NCI-H1417 treated with DMSO at 0.1 percent for 48 hours (cell line): Measurements from ENCODE around the gene PFDN4.
A peak's percentile ranks its signal among the peaks of the same experiment; 100 is the strongest.

Experiments
- DNase-seq: peaks from one replicate; lab custom pipeline; 2025; lab: John Stamatoyannopoulos, UW

The PFDN4 gene

DNA sequence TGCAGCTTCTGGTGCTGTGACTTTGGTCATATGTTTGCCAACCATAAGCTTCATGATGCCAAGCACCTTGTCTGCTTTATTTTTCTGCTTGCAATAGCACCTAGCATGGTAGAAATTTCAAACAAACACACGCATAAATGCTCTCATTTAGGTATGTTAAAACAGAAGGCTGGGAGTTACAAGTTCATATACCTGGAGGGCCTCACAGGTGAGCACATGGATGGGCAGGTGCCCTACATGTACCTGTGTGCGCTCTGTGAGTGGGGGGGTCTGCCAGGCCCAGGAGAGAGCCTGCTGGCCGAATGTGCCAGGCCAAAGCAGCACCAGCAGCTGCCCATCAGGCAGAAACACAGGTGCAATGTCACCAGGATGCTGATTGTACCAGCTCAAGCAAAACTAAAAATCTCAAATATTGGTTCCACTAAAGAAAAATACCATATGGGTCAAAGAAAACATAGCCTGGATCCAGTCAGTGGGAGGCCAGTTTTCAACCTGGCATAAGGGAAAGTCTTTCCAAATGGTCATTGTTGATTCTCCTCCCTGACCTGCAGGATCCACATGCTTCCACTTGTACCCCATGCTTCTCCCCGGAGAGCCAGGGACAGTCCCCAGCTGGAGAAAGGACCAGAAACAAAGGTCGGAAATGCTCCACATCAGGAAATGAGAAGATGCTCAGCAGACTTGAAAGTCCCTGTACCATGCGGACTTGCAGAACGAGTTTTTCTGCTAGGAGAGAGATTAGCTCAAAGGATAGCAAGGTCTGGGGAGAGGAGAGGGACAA, 7.2 kb upstream of the PFDN4 start:
- DNase-seq: no peak

DNA sequence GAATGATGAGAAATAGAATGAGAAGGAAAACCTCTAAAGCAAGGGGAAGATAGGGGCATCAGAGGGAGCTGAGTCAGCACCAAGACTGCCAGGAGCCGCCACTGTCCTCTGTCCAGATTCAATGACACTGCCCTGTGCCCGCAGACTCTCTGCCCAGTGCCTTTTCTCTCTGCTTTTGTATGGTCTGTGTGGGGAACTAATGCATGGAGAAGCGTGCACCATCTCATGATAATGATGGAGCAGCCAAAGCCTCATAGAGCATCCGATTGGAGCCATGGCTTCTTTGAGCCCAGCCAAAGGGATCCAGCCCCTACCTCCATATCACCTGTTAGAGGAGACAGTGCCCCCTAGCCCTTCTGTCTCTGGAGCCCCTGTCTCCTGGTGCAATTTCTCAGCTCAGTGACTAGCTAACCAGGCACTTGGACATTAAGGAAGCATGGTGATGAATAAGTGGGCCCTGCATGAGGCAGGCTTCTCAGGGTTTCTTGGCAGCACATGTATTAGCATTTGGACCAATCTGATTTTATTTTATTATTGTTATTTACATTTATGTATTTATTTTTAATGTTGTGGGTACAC, 6.5 kb upstream of the PFDN4 start:
- DNase-seq: no peak

- DNase-seq: no peak
Measured at GRCh38 chr20:54203281-54203680, 4.6 kb upstream of the PFDN4 start.

DNA sequence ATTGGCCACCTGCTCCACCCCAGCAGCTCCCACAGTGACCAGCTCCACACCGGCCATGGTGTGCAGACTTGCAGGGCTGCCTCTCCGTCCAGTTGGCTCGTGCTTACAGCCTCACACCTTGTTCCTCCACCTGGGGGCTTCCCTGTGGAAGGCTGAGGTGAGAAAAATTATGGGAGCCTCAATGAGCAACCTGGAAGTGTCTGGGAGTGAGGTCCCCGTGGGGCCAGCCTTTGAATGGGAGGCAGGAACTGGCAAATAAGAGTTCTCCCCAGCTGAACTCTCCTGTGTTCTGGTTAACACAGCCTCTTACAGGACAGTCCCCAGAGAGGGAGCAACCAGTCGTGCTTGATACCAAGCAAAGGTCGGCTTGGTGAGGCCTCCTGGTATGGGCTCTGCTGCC, 3.8 kb upstream of the PFDN4 start:
- no peak for DNase-seq

DNA sequence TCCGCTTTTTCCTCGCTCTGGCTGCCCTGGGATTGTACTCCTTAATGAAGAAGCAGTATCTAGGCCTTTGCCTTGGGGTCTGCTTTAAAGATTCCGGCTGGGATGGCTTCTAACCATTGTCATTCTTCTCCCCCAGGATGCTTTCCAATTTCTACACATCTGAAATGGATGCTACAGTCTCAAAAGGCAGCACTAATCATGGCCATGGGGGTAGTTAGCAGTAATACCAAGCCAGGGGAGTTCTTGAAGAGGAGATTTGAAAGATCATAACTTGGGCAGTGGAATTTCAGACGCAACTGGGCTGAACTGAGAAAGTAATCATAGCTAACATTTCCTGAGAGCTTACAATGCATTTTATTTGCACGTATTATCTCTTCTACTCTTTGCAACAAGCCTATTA, 3.4 kb upstream of the PFDN4 start:
- no peak for DNase-seq

DNA sequence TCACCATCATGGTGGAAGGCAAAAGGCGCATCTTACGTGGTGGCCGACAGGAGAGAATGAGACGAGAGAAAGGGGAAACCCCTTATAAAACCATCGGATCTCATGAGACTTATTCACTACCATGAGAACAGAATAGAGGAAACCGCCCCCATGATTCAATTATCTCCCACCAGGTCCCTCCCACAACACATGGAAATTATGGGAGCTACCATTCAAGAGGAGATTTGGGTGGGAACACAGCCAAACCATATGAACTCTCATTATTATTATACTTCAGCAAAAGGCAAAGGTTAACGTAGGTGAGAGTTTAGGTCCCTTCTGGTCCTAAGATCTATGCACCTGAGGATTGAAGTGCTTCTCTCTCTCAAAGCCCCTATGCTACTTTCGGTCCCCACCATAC, 2.4 kb upstream of the PFDN4 start:
- DNase-seq: no peak

DNA sequence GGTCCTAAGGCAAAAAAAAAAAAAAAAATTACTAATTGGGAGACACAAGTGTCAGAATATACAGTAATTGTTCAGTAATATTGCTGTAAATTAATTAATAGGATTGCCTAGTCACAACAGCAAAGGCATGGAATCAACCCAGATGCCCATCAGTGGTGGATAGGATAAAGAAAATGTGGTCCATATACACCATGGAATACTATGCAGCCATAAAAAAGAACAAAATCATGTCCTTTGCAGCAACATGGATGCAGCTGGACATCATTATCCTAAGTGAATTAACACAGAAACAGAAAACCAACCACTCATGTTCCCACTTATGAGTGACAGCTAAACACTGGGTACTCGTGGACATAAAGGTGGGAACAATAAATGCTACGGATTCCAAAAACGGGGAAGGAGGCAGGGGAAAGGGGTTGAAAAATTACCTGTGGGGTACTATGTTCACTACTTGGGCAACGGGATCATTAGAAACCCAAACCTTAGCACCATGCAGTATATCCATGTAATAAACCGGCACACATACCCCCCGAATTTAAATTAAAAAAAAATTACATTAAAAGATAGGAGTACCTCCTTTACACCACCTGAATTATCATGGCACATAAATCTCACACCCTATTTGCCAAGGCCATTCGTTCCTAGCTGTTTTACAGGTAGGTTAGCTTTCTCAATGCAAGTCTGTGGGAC, 689 bp upstream of the PFDN4 start:
- no peak for DNase-seq

DNA sequence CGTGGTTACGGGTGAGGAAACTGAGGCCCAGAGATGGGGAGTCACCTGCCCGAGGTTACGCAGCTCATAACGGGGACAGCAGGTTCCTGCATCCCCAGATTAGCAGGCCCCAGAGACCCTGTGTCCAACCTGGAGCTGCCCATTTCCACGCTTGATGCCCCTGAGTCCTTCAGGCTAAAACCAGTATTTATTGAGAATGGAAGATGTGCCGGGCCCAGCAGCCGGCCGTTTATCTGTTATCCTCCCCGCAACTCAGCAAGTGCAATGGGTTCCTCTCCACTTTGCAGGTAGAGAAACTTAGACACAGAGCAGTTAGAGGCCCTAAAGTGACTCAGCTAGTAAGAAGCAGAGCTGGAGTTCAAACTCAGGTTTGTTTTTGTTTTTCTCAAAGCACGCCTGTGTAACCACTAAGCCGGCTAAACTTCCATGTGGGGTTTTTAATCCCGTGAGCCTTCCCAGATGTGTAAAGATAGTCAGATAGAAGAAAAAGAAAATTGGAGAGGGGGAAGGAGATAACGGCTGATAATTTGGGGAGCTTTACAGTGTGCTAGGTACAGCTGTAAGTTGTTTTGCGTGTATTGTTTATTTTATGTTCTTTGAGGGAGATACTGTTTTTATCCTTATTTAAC, 775 bp downstream of the PFDN4 start:
- no peak for DNase-seq

- no peak for DNase-seq
Measured at GRCh38 chr20:54209216-54209813, 1.4 kb downstream of the PFDN4 start.

- DNase-seq: no peak
Measured at GRCh38 chr20:54212226-54212625, 4.3 kb downstream of the PFDN4 start.

DNA sequence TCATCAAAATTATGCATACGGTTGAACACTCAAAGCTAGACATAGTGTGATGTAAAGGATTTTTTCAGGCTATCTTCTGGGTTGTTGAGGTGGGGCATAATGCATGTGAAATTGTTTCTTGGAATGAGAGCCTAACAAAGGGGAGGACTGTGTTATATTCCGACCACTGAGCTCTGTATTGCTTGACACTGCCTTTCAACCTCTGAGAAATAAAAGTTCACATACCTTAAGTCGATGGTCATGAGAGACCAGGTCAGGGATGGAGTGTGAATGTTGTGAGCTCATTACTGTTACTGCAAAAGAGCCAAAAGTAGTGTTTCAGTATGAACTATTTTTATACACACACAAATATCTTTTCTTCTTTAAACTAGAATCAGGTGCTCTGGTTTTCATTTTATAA, 5.0 kb downstream of the PFDN4 start:
- DNase-seq: no peak

DNA sequence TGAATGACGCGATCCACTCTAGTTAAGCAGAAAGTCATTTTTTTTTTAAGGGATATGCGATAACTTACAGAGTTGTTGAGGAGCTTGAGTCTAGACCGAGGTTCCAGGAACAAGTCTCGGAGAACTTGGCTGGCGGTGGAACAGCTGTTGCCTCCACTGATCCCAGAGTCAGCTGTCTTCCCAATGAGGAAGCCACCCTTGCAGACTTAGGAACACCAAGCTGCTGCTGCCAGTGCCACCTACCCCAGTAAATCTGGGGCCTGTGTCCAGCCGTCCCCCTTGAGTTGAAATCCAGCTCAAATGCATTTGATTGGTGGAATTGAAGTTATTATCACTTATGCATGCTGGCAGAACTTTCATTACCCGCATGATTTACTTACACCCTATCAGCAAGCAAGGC, 6.7 kb downstream of the PFDN4 start:
- no peak for DNase-seq

DNA sequence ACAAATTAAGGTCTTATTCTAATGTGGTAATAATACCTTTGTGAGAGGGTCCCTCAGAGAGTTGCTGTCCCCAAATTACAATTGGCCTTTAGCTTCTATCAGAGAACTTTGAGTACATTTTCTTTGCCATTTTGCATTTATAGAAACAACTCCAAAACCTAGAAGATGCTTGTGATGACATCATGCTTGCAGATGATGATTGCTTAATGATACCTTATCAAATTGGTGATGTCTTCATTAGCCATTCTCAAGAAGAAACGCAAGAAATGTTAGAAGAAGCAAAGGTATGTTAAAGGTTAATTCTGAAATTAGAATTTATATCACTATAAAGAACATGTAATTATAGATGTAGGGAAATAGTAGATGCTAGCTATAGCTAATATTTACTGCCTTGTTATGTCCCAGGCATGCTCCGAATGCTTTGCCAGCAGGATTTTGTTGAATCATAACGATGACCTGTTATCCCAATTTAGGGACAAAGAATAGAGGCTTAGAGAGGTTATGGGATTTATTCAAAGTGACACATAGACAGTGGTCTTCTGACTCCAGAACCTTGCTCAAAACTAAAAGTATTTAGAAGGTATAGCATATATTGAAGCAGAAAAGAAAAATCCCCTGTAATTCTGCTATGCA, 7.4 kb downstream of the PFDN4 start:
- no peak for DNase-seq

- no peak for DNase-seq
Measured at GRCh38 chr20:54217762-54218161, 9.9 kb downstream of the PFDN4 start.

DNA sequence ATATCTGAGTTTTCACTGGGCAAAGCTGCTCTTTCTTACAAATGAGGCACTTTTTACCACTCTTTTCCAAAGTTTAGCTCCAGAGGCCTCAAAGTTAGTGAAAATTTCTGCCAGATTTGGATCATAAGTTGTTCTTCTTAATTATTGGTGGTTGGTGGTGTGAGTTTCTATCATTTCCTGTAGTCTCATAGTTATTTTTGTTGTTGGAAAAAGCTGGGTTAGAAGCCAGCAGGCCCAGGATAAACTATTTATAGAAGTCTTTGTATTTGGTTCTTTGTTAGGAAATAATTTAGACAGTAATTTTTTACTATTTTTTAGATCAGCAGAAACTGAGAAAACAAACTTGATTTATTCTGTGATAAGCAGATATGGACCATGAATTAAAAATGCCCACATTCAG, 10.6 kb downstream of the PFDN4 start:
- DNase-seq: no peak

- DNase-seq: peak; percentile 6
Measured at GRCh38 chr20:54219751-54220426, 12.0 kb downstream of the PFDN4 start.

- no peak for DNase-seq
Measured at GRCh38 chr20:54220722-54221121, 12.8 kb downstream of the PFDN4 start.

- DNase-seq: no peak
Measured at GRCh38 chr20:54221353-54221752, 13.5 kb downstream of the PFDN4 start.

- peak; percentile 60 for DNase-seq
Measured at GRCh38 chr20:54221996-54222890, 14.4 kb downstream of the PFDN4 start.

DNA sequence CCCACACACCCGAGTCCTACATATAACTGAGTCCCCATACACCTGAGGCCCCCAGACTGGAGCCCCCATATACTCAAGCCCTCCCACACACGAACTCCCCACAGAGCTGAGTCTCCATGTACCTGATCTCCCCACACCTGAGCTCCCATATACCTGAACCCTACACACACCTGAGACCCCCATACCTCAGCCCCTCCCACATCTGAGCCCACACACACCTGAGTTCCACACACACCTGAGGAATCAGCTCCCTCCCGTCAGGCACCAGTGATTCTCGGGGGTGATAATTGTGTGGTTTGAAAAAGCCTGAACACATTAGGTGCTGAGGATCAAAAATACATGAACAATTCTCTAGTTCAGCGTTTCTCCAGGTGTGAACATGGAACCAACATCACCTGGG, 15.4 kb downstream of the PFDN4 start:
- no peak for DNase-seq
